IMR-90 (cell line): ENCODE measurements around the gene KLRF1. TPM values are rescaled to one million over a fixed set of nuclear protein-coding genes. Genes with fewer than 3 reads are reported as not detected.

Experiments used
- ATAC-seq: fragments of 200-7000 bp; cut with Tn5 transposase; 2 replicates; pipeline ENCODE4 v1.9.1; 2020; ENCODE audit warnings: low read depth, mild to moderate bottlenecking, moderate library complexity
- BruUV-seq: library from RNA; stranded (reverse); fragments of 400-500 nt; replicated peaks from 2 replicates; lab custom pipeline; 2021; lab: Mats Ljungman, UMichigan
- CTCF ChIA-PET: fragments of 300-600 bp; formaldehyde crosslinking; extraction: SDS; loops from one replicate; lab custom pipeline; 2021; ENCODE audit warnings: antibody characterized with exemption; lab: Yijun Ruan, JAX
- POLR2A ChIA-PET: fragments of 300-600 bp; sonication (Branson Sonifier 250); formaldehyde crosslinking; loops from one replicate; lab custom pipeline; 2022; ENCODE audit warnings: antibody characterized with exemption; ENCODE audit not compliant: unreplicated experiment; lab: Charles Lee
- DNase-seq: peaks from one replicate; pipeline ENCODE4 v3.0.0; 2013
- H2AFZ ChIP-seq: replicated peaks from 2 replicates; pipeline ENCODE3; 2013; ENCODE audit warnings: low read length, mild to moderate bottlenecking; ENCODE audit not compliant: poor library complexity
- H2AK5ac ChIP-seq: 2 replicates; pipeline ENCODE4 v1.6.1; 2013; ENCODE audit warnings: low read depth, low read length, inconsistent platforms
- H2AK9ac ChIP-seq: replicated peaks from 2 replicates; pipeline ENCODE3; 2013; ENCODE audit warnings: mild to moderate bottlenecking, low read depth, low read length, moderate library complexity; ENCODE audit not compliant: poor library complexity
- H2BK120ac ChIP-seq: 2 replicates; pipeline ENCODE4 v1.6.1; 2013; ENCODE audit warnings: low read depth, low read length, inconsistent platforms
- H2BK15ac ChIP-seq: 3 replicates; pipeline ENCODE4 v1.6.1; 2013; ENCODE audit warnings: low read depth, low read length, inconsistent platforms
- H2BK20ac ChIP-seq: 2 replicates; pipeline ENCODE4 v1.6.1; 2013; ENCODE audit warnings: low read depth, mild to moderate bottlenecking, inconsistent platforms, low read length, moderate library complexity
- H2BK5ac ChIP-seq: 2 replicates; pipeline ENCODE4 v1.6.1; 2013; ENCODE audit warnings: mild to moderate bottlenecking, low read depth, low read length, inconsistent platforms; ENCODE audit not compliant: poor library complexity, severe bottlenecking
- H3K14ac ChIP-seq: replicated peaks from 2 replicates; pipeline ENCODE4 v1.6.1; 2013; ENCODE audit warnings: low read depth, low read length, inconsistent platforms
- H3K18ac ChIP-seq: 2 replicates; pipeline ENCODE4 v1.6.1; 2013; ENCODE audit warnings: low read depth, low read length, control low read depth
- H3K23ac ChIP-seq: 2 replicates; pipeline ENCODE4 v1.6.1; 2013; ENCODE audit warnings: low read depth, low read length, inconsistent platforms
- H3K27ac ChIP-seq: 2 replicates; pipeline ENCODE4 v1.5.1; 2013; ENCODE audit warnings: mild to moderate bottlenecking, control low read depth, low read length; ENCODE audit not compliant: insufficient read depth
- H3K27me3 ChIP-seq: 2 replicates; pipeline ENCODE4 v1.6.1; 2013; ENCODE audit warnings: low read length; ENCODE audit not compliant: control insufficient read depth, insufficient read depth
- H3K36me3 ChIP-seq: 2 replicates; pipeline ENCODE4 v1.6.1; 2013; ENCODE audit warnings: low read length, mixed read lengths; ENCODE audit not compliant: control insufficient read depth, insufficient read depth
- H3K4ac ChIP-seq: 2 replicates; pipeline ENCODE4 v1.6.1; 2013; ENCODE audit warnings: low read depth, low read length, inconsistent platforms
- H3K4me1 ChIP-seq: 2 replicates; pipeline ENCODE4 v1.6.1; 2013; ENCODE audit warnings: low read length, mixed read lengths; ENCODE audit not compliant: control insufficient read depth, insufficient read depth
- H3K4me2 ChIP-seq: 2 replicates; pipeline ENCODE4 v1.6.1; 2013; ENCODE audit warnings: low read depth, mild to moderate bottlenecking, control low read depth, low read length, moderate library complexity
- H3K4me3 ChIP-seq: 2 replicates; pipeline ENCODE4 v1.5.1; 2013; ENCODE audit warnings: low read depth, mild to moderate bottlenecking, control low read depth, low read length, moderate library complexity; ENCODE audit not compliant: insufficient read depth
- H3K56ac ChIP-seq: 2 replicates; pipeline ENCODE4 v1.6.1; 2013; ENCODE audit warnings: low read length, inconsistent platforms; ENCODE audit not compliant: insufficient read depth; ENCODE audit errors: extremely low read depth
- H3K79me1 ChIP-seq, 2 experiments: 2 replicates each; pipeline ENCODE4 v1.6.1; 2013; ENCODE audit warnings: low read length in 2 of 2, inconsistent platforms in 1 of 2, low read depth in 1 of 2
- H3K9ac ChIP-seq: 2 replicates; pipeline ENCODE4 v1.6.1; 2013; ENCODE audit warnings: low read depth, low read length, control low read depth
- H3K9me1 ChIP-seq: 2 replicates; pipeline ENCODE4 v1.6.1; 2013; ENCODE audit warnings: low read length, inconsistent platforms; ENCODE audit not compliant: insufficient read depth
- H3K9me3 ChIP-seq: 2 replicates; pipeline ENCODE4 v1.6.1; 2013; ENCODE audit warnings: low read length; ENCODE audit not compliant: control insufficient read depth, insufficient read depth
- H4K20me1 ChIP-seq: 2 replicates; pipeline ENCODE4 v1.6.1; 2013; ENCODE audit warnings: low read length, inconsistent platforms; ENCODE audit not compliant: insufficient read depth
- H4K5ac ChIP-seq: 2 replicates; pipeline ENCODE4 v1.6.1; 2013; ENCODE audit warnings: mild to moderate bottlenecking, low read depth, low read length, control low read depth
- H4K8ac ChIP-seq, 2 experiments: 2 replicates each; pipeline ENCODE4 v1.6.1; 2013; ENCODE audit warnings: low read depth in 2 of 2, low read length in 2 of 2, control low read depth in 1 of 2, inconsistent platforms in 1 of 2
- H4K91ac ChIP-seq: 2 replicates; pipeline ENCODE4 v1.6.1; 2013; ENCODE audit warnings: low read depth, low read length, inconsistent platforms; ENCODE audit not compliant: insufficient read depth
- BHLHE40 ChIP-seq: fragments of 150-350 bp; IDR thresholded peaks from 2 replicates; pipeline ENCODE4 v1.6.1; 2016; ENCODE audit warnings: mild to moderate bottlenecking, low read depth, low read length
- CEBPB ChIP-seq: IDR thresholded peaks from 2 replicates; pipeline ENCODE4 v1.6.1; 2012; ENCODE audit warnings: low read depth, low read length, improper control_type of control experiment
- CHD1 ChIP-seq: IDR thresholded peaks from 2 replicates; pipeline ENCODE4 v1.6.1; 2012; ENCODE audit warnings: low read depth, low read length, improper control_type of control experiment
- ELK1 ChIP-seq: fragments of 150-350 bp; IDR thresholded peaks from 2 replicates; pipeline ENCODE4 v1.6.1; 2016; ENCODE audit warnings: low read depth, mild to moderate bottlenecking, low read length, moderate library complexity, borderline replicate concordance
- MAFK ChIP-seq: IDR thresholded peaks from 2 replicates; pipeline ENCODE4 v1.6.1; 2012; ENCODE audit warnings: low read depth, low read length, improper control_type of control experiment
- MAZ ChIP-seq: IDR thresholded peaks from 2 replicates; pipeline ENCODE4 v1.6.1; 2012; ENCODE audit warnings: low read depth, mild to moderate bottlenecking, low read length, improper control_type of control experiment, moderate library complexity, borderline replicate concordance
- MXI1 ChIP-seq: IDR thresholded peaks from 2 replicates; pipeline ENCODE4 v1.6.1; 2012; ENCODE audit warnings: low read depth, mild to moderate bottlenecking, low read length, moderate library complexity, borderline replicate concordance
- NFE2L2 ChIP-seq: fragments of 150-350 bp; IDR thresholded peaks from 2 replicates; pipeline ENCODE4 v1.6.1; 2016; ENCODE audit warnings: low read depth, mild to moderate bottlenecking, low read length
- POLR2A ChIP-seq: IDR thresholded peaks from 2 replicates; pipeline ENCODE4 v1.6.1; 2012; ENCODE audit warnings: mild to moderate bottlenecking, low read depth, low read length
- RAD21 ChIP-seq: IDR thresholded peaks from 2 replicates; pipeline ENCODE4 v1.6.1; 2012; ENCODE audit warnings: low read length, improper control_type of control experiment
- RCOR1 ChIP-seq: IDR thresholded peaks from 2 replicates; pipeline ENCODE4 v1.6.1; 2012; ENCODE audit warnings: mild to moderate bottlenecking, low read length, improper control_type of control experiment; ENCODE audit not compliant: insufficient replicate concordance
- SMC3 ChIP-seq: fragments of 150-350 bp; IDR thresholded peaks from 2 replicates; pipeline ENCODE4 v1.6.1; 2016; ENCODE audit warnings: low read depth, mild to moderate bottlenecking, antibody characterized with exemption, low read length, moderate library complexity
- USF2 ChIP-seq: fragments of 150-350 bp; IDR thresholded peaks from 2 replicates; pipeline ENCODE4 v1.6.1; 2017; ENCODE audit warnings: mild to moderate bottlenecking, antibody characterized with exemption, low read length, low read depth
- WGBS, 2 experiments: methylation state at CpG; one replicate each; pipeline versions ENCODE4 v1.1.5 to v1.1.7; 2013; ENCODE audit warnings: missing lambda C conversion rate in 2 of 2; ENCODE audit not compliant: insufficient read length in 1 of 2; ENCODE audit errors: extremely low coverage in 2 of 2; 5-methylcytosine and 5-hydroxymethylcytosine counted together
- dilution Hi-C: fragments of 300-500 bp; cut with HindIII; formaldehyde crosslinking; loops from one replicate; pipeline ENCODE4 v1.14.3; 2018; ENCODE audit warnings: low sequenced_read_pairs; ENCODE audit not compliant: unreplicated experiment
- in situ Hi-C: fragments of 300-500 bp; cut with MboI; formaldehyde crosslinking; loops from 3 replicates; pipeline ENCODE4 v1.14.3; 2019; ENCODE audit warnings: low sequenced_read_pairs, inconsistent platforms, mixed read lengths
- intact Hi-C: fragments of 100-400 bp; cut with micrococcal nuclease; formaldehyde crosslinking; loops from 2 replicates; pipeline ENCODE4 v1.10.0; 2022
- polyA plus RNA-seq, 3 experiments: library from polyadenylated mRNA; depleted of rRNA; stranded (reverse); fragments of >200 nt; gene quantifications; 2 replicates each; pipeline ENCODE4 v1.2.3, GENCODE V29; 2012; ENCODE audit warnings: low replicate concordance in 1 of 3
- total RNA-seq: library from RNA; depleted of rRNA; stranded (reverse); fragments of >200 nt; gene quantifications from 2 replicates; pipeline ENCODE4 v1.2.3, GENCODE V29; 2012
- TF ChIP-seq, protein P1 (sequence below): conservative IDR thresholded peaks from 2 replicates; pipeline ENCODE4 v1.5.1; 2012; ENCODE audit warnings: mild to moderate bottlenecking, low read depth, low read length, improper control_type of control experiment

Gene KLRF1
- total and polyA plus RNA-seq, 2 of the 4 experiments (the other 2 are of a cell fraction), result not detected

GRCh38 chr12:9872742-9873141, 45.5 kb downstream of the KLRF1 start:
- Histone ChIP-seq H2AK5ac (no peak overlapping the region), H3K4me3 (no peak overlapping the region), H3K18ac (no peak overlapping the region), H3K27ac (no peak overlapping the region), H3K36me3 (no peaks in the 10 kb centered on the region), H4K5ac (no peak overlapping the region), H3K4me1 (peaks cover 4% of the 10 kb centered on the region), H3K4me2 (no peak overlapping the region), H3K9me1 (no peaks in the 10 kb centered on the region), H2BK20ac (no peak overlapping the region), H3K9ac (no peak overlapping the region), H3K79me1 (no peaks in the 10 kb centered on the region), H3K4ac (no peak overlapping the region), H3K56ac (no peak overlapping the region), H3K9me3 (no peaks in the 10 kb centered on the region), H2AK9ac (no peak overlapping the region), H2BK120ac (no peak overlapping the region), H3K27me3 (no peaks in the 10 kb centered on the region), H4K8ac (no peak overlapping the region), H4K20me1 (no peaks in the 10 kb centered on the region), H2BK15ac (no peak overlapping the region), H2BK5ac (no peak overlapping the region), H2AFZ (no peak overlapping the region), H3K23ac (no peak overlapping the region), H4K91ac (no peak overlapping the region), H3K14ac (no peak overlapping the region)
- CTCF ChIA-PET, result interaction anchor here (0.6 to 1.1 kb wide), 2 partner anchors 52 to 122 kb away, joined by 3 to 4 read pairs; no protein-coding TSS in a partner anchor
- no TSS peak for BruUV-seq
- in situ Hi-C loops (no loop called here), dilution Hi-C loops (no loop called here), intact Hi-C loops (no loop called here)
- POLR2A ChIA-PET, result no interaction called here
- WGBS, 2 experiments, result 84% methylated on average over 6 of the region's 11 CpGs; no CpG with 5 or more reads in 1 of the 2 experiments
- ATAC-seq (no peak), DNase-seq (no peak)
- no peak for TF ChIP-seq RAD21
- no peak for TF ChIP-seq USF2
- TF ChIP-seq ELK1, result no peak
- no peak for TF ChIP-seq CEBPB
- TF ChIP-seq RCOR1, result no peak
- no peak for TF ChIP-seq MXI1
- TF ChIP-seq POLR2A, result no peak
- TF ChIP-seq BHLHE40, result no peak
- no peak for TF ChIP-seq MAZ
- no peak for TF ChIP-seq NFE2L2
- TF ChIP-seq, protein P1, sequence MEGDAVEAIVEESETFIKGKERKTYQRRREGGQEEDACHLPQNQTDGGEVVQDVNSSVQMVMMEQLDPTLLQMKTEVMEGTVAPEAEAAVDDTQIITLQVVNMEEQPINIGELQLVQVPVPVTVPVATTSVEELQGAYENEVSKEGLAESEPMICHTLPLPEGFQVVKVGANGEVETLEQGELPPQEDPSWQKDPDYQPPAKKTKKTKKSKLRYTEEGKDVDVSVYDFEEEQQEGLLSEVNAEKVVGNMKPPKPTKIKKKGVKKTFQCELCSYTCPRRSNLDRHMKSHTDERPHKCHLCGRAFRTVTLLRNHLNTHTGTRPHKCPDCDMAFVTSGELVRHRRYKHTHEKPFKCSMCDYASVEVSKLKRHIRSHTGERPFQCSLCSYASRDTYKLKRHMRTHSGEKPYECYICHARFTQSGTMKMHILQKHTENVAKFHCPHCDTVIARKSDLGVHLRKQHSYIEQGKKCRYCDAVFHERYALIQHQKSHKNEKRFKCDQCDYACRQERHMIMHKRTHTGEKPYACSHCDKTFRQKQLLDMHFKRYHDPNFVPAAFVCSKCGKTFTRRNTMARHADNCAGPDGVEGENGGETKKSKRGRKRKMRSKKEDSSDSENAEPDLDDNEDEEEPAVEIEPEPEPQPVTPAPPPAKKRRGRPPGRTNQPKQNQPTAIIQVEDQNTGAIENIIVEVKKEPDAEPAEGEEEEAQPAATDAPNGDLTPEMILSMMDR, result no peak
- TF ChIP-seq MAFK, result no peak
- TF ChIP-seq CHD1, result no peak
- TF ChIP-seq SMC3, result no peak
